Ovary (tissue), 9 donors: ENCODE data around the gene SLC1A2. TPM values are rescaled to one million over a fixed set of nuclear protein-coding genes. Genes with fewer than 3 reads are reported as not detected.
"Not testable (repeated sequence)": the region's sequence is repeated elsewhere in the genome, so short reads cannot be mapped to it uniquely, and the experiment has no call there.

Experiments used
- DNase-seq, 5 donors: peaks; one replicate each; pipeline ENCODE4 v3.0.0-alpha.2; 2019 to 2020
- H3K27ac ChIP-seq, 2 donors: fragments of 200-600 bp; one replicate each; pipeline versions ENCODE4 v1.5.1 to v1.8.0; 2019 to 2022
- H3K27me3 ChIP-seq: fragments of 200-600 bp; one replicate; pipeline ENCODE4 v1.8.0; 2022
- H3K36me3 ChIP-seq: fragments of 200-600 bp; sonication (generic); one replicate; pipeline ENCODE4 v1.5.1; 2019
- H3K4me1 ChIP-seq: one replicate; pipeline ENCODE4 v1.8.1; 2013; ENCODE audit warnings: mild to moderate bottlenecking, moderate library complexity; ENCODE audit not compliant: insufficient read depth
- H3K4me3 ChIP-seq: fragments of 200-600 bp; sonication (generic); one replicate; pipeline ENCODE4 v1.5.1; 2017
- H3K9me3 ChIP-seq, 2 donors: fragments of 200-600 bp in 1 of 2; sonication (generic) in 1 of 2; one replicate each; pipeline versions ENCODE4 v1.5.1 to v1.8.1; 2013 to 2019; ENCODE audit warnings: mild to moderate bottlenecking in 1 of 2, moderate library complexity in 1 of 2
- EP300 ChIP-seq: sonication (generic); formaldehyde crosslinking; IDR thresholded peaks from one replicate; pipeline ENCODE4 v1.6.1; 2017; ENCODE audit warnings: antibody characterized with exemption
- POLR2A ChIP-seq: fragments of 450-650 bp; IDR thresholded peaks from one replicate; pipeline ENCODE4 v1.6.1; 2017; ENCODE audit warnings: antibody characterized with exemption, mild to moderate bottlenecking, moderate library complexity
- WGBS, 3 donors: extraction: QIAGEN DNeasy Blood & Tissue Kit in 1 of 3; methylation state at CpG; one replicate each; pipeline versions ENCODE4 v1.1.5 to v1.1.7; 2013 to 2017; 5-methylcytosine and 5-hydroxymethylcytosine counted together
- intact Hi-C, 4 donors: fragments of 100-400 bp; cut with DNase I; formaldehyde crosslinking; loops; one replicate each; pipeline versions ENCODE4 v1.11.0 to v1.15.1; 2022 to 2023
- polyA plus RNA-seq, 2 donors: library from polyadenylated mRNA; stranded (reverse); fragments of 200-250 nt in 1 of 2; fragments of 350-450 nt in 1 of 2; fragmentation: Illumina TruSeq in 1 of 2; extraction: RNeasy Lipid Tissue Mini Kit (QIAGEN cat#74804) in 1 of 2; gene quantifications; one replicate each; pipeline ENCODE4 v1.2.3, GENCODE V29; 2013 to 2014
- total RNA-seq, 7 donors: library from RNA; depleted of rRNA in 2 of 7; stranded (reverse); fragments of >200 nt in 2 of 7; fragmentation: NEBNext Ultra II Directional in 3 of 7; extraction: Animal tissue kit (Norgen Biotek cat#: 25700) in 3 of 7; gene quantifications; one replicate each; pipeline versions ENCODE4 v1.1.0 to v1.2.4, GENCODE V29; 2016 to 2023
- TF ChIP-seq, protein P1 (sequence below), 3 donors: fragments of 450-650 bp in 2 of 3; fragments of 200-600 bp in 1 of 3; IDR thresholded peaks; one replicate each; pipeline versions ENCODE4 v1.5.1 to v1.8.0; 2016 to 2022; ENCODE audit warnings: antibody characterized with exemption in 3 of 3, mild to moderate bottlenecking in 1 of 3
- donor health status: DM: no; HTN: no; CAD: no; lungs with moderate emphysema.
- donor health status: DM: no; HTN: no; CAD: no.
- donor health status: Bipolar disorder and iron deficiency.
- donor health status: DM: yes; HTN: yes; CAD: no.
- donor health status: DM: no; HTN: no; CAD: no.
- donor health status: DM: yes; HTN: yes; CAD: no.

SLC1A2 gene
- total and polyA plus RNA-seq, 9 donors = 0.02 to 0.80 (median 0.15) TPM

GRCh38 chr11:35227576-35228327 lies 191.6 kb downstream of the SLC1A2 start:
- no peaks in the 10 kb centered on the region for H3K36me3 ChIP-seq
- H3K9me3 ChIP-seq = no peaks in the 10 kb centered on the region
- H3K4me3 ChIP-seq = no peak overlapping the region
- H3K4me1 ChIP-seq = no peaks in the 10 kb centered on the region
- DNase-seq = no peak
- TF ChIP-seq, protein P1, sequence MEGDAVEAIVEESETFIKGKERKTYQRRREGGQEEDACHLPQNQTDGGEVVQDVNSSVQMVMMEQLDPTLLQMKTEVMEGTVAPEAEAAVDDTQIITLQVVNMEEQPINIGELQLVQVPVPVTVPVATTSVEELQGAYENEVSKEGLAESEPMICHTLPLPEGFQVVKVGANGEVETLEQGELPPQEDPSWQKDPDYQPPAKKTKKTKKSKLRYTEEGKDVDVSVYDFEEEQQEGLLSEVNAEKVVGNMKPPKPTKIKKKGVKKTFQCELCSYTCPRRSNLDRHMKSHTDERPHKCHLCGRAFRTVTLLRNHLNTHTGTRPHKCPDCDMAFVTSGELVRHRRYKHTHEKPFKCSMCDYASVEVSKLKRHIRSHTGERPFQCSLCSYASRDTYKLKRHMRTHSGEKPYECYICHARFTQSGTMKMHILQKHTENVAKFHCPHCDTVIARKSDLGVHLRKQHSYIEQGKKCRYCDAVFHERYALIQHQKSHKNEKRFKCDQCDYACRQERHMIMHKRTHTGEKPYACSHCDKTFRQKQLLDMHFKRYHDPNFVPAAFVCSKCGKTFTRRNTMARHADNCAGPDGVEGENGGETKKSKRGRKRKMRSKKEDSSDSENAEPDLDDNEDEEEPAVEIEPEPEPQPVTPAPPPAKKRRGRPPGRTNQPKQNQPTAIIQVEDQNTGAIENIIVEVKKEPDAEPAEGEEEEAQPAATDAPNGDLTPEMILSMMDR (IDR thresholded peaks at IDR 0.05) = no peak
- TF ChIP-seq POLR2A = no peak
- no peak for TF ChIP-seq EP300
- H3K27me3 ChIP-seq = no peaks in the 10 kb centered on the region
- intact Hi-C loops = no loop called here
- H3K27ac ChIP-seq = no peak overlapping the region
- WGBS, 3 donors = 59 to 76% (median 62%) methylated on average over 5 of the region's 5 CpGs

DNA sequence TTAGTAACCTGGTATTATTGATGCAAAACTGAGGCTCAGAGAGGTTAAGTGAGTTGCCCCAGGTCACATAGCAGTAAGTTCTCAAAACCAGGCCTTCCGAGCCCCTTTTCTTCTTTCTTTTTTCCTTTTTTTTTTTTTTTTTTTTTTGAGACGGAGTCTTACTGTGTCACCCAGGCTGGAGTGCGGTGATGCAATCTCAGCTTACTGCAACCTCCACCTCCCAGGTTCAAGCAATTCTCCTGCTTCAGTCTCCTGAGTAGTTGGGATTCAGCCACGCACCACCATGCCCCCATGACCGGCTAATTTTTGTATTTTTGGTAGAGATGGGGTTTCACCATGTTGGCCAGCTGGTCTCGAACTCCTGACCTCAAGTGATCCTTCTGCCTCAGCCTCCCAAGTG lies 192.6 kb downstream of the SLC1A2 start:
- H3K4me1 ChIP-seq, H3K36me3 ChIP-seq, DNase-seq, H3K27ac ChIP-seq, H3K4me3 ChIP-seq, H3K27me3 ChIP-seq, intact Hi-C loops, H3K9me3 ChIP-seq: not testable (repeated sequence)
- WGBS, 3 donors = 93 to 95% (median 94%) methylated on average over 6 of the region's 6 CpGs

DNA sequence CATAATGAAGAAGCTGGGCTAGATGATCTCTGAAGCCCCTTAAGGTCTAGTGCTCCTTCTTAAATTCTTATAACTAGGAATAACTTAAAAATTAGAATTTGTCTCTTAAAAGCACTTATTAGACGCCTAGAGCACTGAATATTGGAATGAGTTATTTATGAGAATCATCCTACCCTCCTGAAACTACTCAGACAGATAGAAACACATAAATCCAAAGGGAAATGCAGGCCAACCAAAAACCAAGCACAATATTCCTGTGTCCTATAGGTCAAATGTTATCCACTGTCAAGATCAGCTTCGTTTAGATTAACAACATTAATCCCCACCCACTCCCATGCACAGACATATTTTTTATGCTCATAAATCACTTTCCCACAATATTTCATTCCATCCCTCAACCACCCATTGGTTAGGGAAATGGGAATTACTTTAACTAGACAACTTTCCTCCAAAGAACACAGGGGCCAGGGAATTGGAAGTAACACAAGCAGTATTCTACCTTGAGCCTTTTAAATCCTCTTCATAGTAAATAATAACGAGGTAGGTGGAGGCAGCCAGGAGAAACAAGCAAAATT lies 193.3 kb downstream of the SLC1A2 start:
- Histone ChIP-seq H3K4me3 (no peak overlapping the region), H3K4me1 (no peaks in the 10 kb centered on the region), H3K27me3 (no peaks in the 10 kb centered on the region), H3K27ac (no peak overlapping the region), H3K9me3 (no peaks in the 10 kb centered on the region), H3K36me3 (no peaks in the 10 kb centered on the region)
- WGBS, 3 donors = 65 to 68% (median 66%) methylated on average over 3 of the region's 3 CpGs
- DNase-seq = no peak
- intact Hi-C loops = no loop called here
- TF ChIP-seq, protein P1 (IDR thresholded peaks at IDR 0.05) = no peak

DNA sequence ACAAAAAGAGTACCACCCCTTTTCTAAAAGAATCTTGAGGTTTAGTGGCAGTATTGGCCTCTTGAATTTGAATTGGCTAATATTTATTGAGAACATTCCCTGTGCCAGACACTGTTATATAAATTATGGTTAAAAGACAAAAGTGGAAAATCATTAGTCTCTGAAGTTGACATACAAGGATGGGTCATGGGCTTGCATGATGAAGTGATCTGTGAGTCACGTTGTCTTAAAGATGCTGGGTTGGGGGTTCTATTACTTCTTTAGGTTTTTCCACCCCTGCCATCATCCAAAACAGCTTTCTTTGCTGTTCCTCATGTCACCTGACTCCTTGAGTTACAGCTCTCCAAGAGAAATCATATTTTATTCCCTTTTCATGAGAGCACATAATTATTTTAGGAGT lies 195.4 kb downstream of the SLC1A2 start:
- WGBS, 3 donors = 74 to 100% (median 83%) methylated on average over 1 of the region's 1 CpG
- Histone ChIP-seq H3K36me3 (no peaks in the 10 kb centered on the region), H3K27me3 (no peaks in the 10 kb centered on the region), H3K27ac (no peak overlapping the region), H3K9me3 (no peaks in the 10 kb centered on the region), H3K4me1 (no peaks in the 10 kb centered on the region), H3K4me3 (no peak overlapping the region)
- TF ChIP-seq, protein P1 (IDR thresholded peaks at IDR 0.05) = no peak
- TF ChIP-seq POLR2A (no peak), EP300 (no peak)
- DNase-seq = no peak
- intact Hi-C loops = no loop called here

DNA sequence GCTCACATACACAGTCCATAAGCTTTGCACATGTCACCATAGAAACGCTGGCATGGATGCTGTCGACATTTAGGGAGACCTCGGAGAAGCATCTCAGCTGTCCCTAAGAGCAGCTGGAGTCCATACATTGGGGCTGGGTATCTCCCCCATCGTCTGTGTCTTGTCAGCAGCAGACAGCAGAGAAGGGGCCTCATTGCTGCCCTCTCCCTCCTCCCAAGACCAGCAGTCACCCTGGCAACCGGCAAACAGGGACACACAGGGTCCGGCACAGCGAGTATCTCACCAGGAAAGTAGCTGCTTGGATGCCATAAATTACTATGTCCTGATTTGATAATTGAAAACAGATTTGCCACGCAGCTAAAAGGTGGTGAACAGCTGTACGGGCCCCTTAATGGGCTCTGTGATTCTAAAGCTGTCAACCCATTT lies 196.0 kb downstream of the SLC1A2 start:
- no peaks in the 10 kb centered on the region for H3K9me3 ChIP-seq
- TF ChIP-seq, protein P1 (IDR thresholded peaks at IDR 0.05) = no peak
- TF ChIP-seq POLR2A = no peak
- no peak for TF ChIP-seq EP300
- no peaks in the 10 kb centered on the region for H3K27me3 ChIP-seq
- no peaks in the 10 kb centered on the region for H3K4me1 ChIP-seq
- 31 to 46% (median 40%) methylated on average over 9 of the region's 9 CpGs for WGBS, 3 donors
- intact Hi-C loops = no loop called here
- H3K36me3 ChIP-seq = no peaks in the 10 kb centered on the region
- H3K4me3 ChIP-seq = no peak overlapping the region
- H3K27ac ChIP-seq = no peak overlapping the region
- DNase-seq = no peak
